TTC549 (cell line): ENCODE data around the gene CDHR5.

ENCODE experiments used
- FAIRE-seq: peaks from 2 replicates; lab custom pipeline; 2012; peaks lifted over from hg19 to GRCh38; lab: Jason Lieb, UNC

CDHR5 gene

GRCh38 chr11:567011-567628 lies 57.6 kb downstream of the CDHR5 start:
- no peak for FAIRE-seq
